Epithelial cell of proximal tubule (primary cell): ENCODE data around the gene FAM9B. TPM values are rescaled to one million over a fixed set of nuclear protein-coding genes. Genes with fewer than 3 reads are reported as not detected.

ENCODE experiments used
- DNase-seq: peaks from one replicate; pipeline ENCODE4 v3.0.0-alpha.2; 2011; ENCODE audit warnings: low read depth
- H3K4me3 ChIP-seq: 2 replicates; pipeline ENCODE4 v1.5.1; 2011; ENCODE audit warnings: low read depth, mild to moderate bottlenecking, low read length
- CTCF ChIP-seq: conservative IDR thresholded peaks from 2 replicates; pipeline ENCODE4 v1.5.1; 2012; ENCODE audit warnings: low read depth, mild to moderate bottlenecking, low read length
- total RNA-seq: library from RNA; depleted of rRNA; stranded (reverse); fragments of >200 nt; gene quantifications from 2 replicates; pipeline ENCODE4 v1.2.3, GENCODE V29; 2015

Gene FAM9B
- total RNA-seq, 1 donor from 2014 or later: not detected

- no peak for TF ChIP-seq CTCF
- H3K4me3 ChIP-seq: no peak overlapping the region
- no peak for DNase-seq
These were observed 46.2 kb downstream of the FAM9B start for GRCh38 chrX:8987672-8988250.

- TF ChIP-seq CTCF: no peak
- no peak for DNase-seq
- H3K4me3 ChIP-seq: no peak overlapping the region
These were observed 49.7 kb downstream of the FAM9B start for GRCh38 chrX:8984231-8984630.

GRCh38 chrX:8981723-8982122, 52.2 kb downstream of the FAM9B start:
- DNase-seq: no peak
- TF ChIP-seq CTCF: no peak
- no peak overlapping the region for H3K4me3 ChIP-seq

GRCh38 chrX:8980756-8981155, 53.2 kb downstream of the FAM9B start:
- DNase-seq: no peak
- H3K4me3 ChIP-seq: no peak overlapping the region
- no peak for TF ChIP-seq CTCF

Other genes starting within 250 kb of the FAM9B start
- not detected in 2 replicates for gene FAM9A, start 232.7 kb downstream of the FAM9B start, total RNA-seq